ENCODE results near the gene GFRA1.

The GFRA1 gene

GRCh38 chr10:116126954-116127695, 145.9 kb downstream of the GFRA1 start:
- no peak overlapping the region for H3K4me3 ChIP-seq (ENCODE audit: extremely low read depth, insufficient read depth, low read length, poor library complexity, severe bottlenecking)

GRCh38 chr10:116126239-116126638, 146.8 kb downstream of the GFRA1 start:
- no peak overlapping the region for H3K27ac ChIP-seq (ENCODE audit: low read depth, low read length, severe bottlenecking)
- H3K4me3 ChIP-seq (ENCODE audit: extremely low read depth, insufficient read depth, low read length, poor library complexity, severe bottlenecking), result no peak overlapping the region
- H3K4me1 ChIP-seq (ENCODE audit: control insufficient read depth, insufficient read depth, low read length, poor library complexity, severe bottlenecking), result no peaks in the 10 kb centered on the region
- WGBS, 2 experiments (ENCODE audit: insufficient coverage in 2 of 2), result 93 to 96% methylated on average over 3 of the region's 3 CpGs
- H3K36me3 ChIP-seq (ENCODE audit: control insufficient read depth, insufficient read depth, low read length), result no peaks in the 10 kb centered on the region
- no peaks in the 10 kb centered on the region for H3K9me3 ChIP-seq (ENCODE audit: control insufficient read depth, low read length)

More at GRCh38 chr10:116126954-116127695, 145.9 kb downstream of the GFRA1 start:
- Histone ChIP-seq H3K27ac (ENCODE audit: low read depth, low read length, severe bottlenecking) (no peak overlapping the region), H3K36me3 (ENCODE audit: control insufficient read depth, insufficient read depth, low read length) (no peaks in the 10 kb centered on the region), H3K4me1 (ENCODE audit: control insufficient read depth, insufficient read depth, low read length, poor library complexity, severe bottlenecking) (no peaks in the 10 kb centered on the region), H3K9me3 (ENCODE audit: control insufficient read depth, low read length) (no peaks in the 10 kb centered on the region)
- WGBS, 2 experiments (ENCODE audit: insufficient coverage in 2 of 2), result 94 to 96% methylated on average over 4 to 6 of the region's 10 CpGs

DNA sequence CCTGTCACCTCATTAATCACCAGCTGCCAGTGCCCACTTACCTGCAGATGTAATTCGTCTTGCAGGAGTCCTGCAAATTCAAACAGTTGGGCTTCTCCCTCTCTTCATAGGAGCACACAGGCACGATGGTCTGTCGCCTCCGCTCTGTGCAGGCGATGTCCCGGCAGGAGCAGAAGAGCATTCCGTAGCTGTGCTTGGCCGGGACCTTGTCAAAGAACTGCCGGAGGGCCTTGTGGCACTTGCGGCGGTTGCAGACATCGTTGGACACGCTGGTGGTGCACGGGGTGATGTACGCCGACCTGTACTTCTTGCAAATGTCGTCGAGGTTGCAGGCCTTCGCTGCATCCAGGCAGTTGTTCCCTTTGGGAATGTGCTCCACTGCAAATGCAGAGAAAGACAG, 147.8 kb downstream of the GFRA1 start:
- H3K4me1 ChIP-seq (ENCODE audit: control insufficient read depth, insufficient read depth, low read length, poor library complexity, severe bottlenecking), result no peaks in the 10 kb centered on the region
- no peak overlapping the region for H3K4me3 ChIP-seq (ENCODE audit: extremely low read depth, insufficient read depth, low read length, poor library complexity, severe bottlenecking)
- no peaks in the 10 kb centered on the region for H3K36me3 ChIP-seq (ENCODE audit: control insufficient read depth, insufficient read depth, low read length)
- 82 to 86% methylated on average over 16 to 19 of the region's 19 CpGs for WGBS, 2 experiments (ENCODE audit: insufficient coverage in 2 of 2)
- H3K27ac ChIP-seq (ENCODE audit: low read depth, low read length, severe bottlenecking), result no peak overlapping the region
- H3K9me3 ChIP-seq (ENCODE audit: control insufficient read depth, low read length), result no peaks in the 10 kb centered on the region

- Histone ChIP-seq H3K4me3 (ENCODE audit: extremely low read depth, insufficient read depth, low read length, poor library complexity, severe bottlenecking) (no peak overlapping the region), H3K4me1 (ENCODE audit: control insufficient read depth, insufficient read depth, low read length, poor library complexity, severe bottlenecking) (no peaks in the 10 kb centered on the region), H3K27ac (ENCODE audit: low read depth, low read length, severe bottlenecking) (no peak overlapping the region), H3K9me3 (ENCODE audit: control insufficient read depth, low read length) (no peaks in the 10 kb centered on the region), H3K36me3 (ENCODE audit: control insufficient read depth, insufficient read depth, low read length) (no peaks in the 10 kb centered on the region)
- WGBS, 2 experiments (ENCODE audit: insufficient coverage in 2 of 2), result 46 to 54% methylated on average over 3 of the region's 4 CpGs
Observed at GRCh38 chr10:116124777-116125176, 148.2 kb downstream of the GFRA1 start.

- H3K4me3 ChIP-seq (ENCODE audit: extremely low read depth, insufficient read depth, low read length, poor library complexity, severe bottlenecking), result no peak overlapping the region
- H3K27ac ChIP-seq (ENCODE audit: low read depth, low read length, severe bottlenecking), result no peak overlapping the region
- no CpG with 5 or more reads among the region's 1 CpG for WGBS, 2 experiments (ENCODE audit: insufficient coverage in 2 of 2)
- H3K9me3 ChIP-seq (ENCODE audit: control insufficient read depth, low read length), result no peaks in the 10 kb centered on the region
- H3K36me3 ChIP-seq (ENCODE audit: control insufficient read depth, insufficient read depth, low read length), result no peaks in the 10 kb centered on the region
- H3K4me1 ChIP-seq (ENCODE audit: control insufficient read depth, insufficient read depth, low read length, poor library complexity, severe bottlenecking), result no peaks in the 10 kb centered on the region
Observed at GRCh38 chr10:116122664-116123063, 150.3 kb downstream of the GFRA1 start.

- no peak overlapping the region for H3K4me3 ChIP-seq (ENCODE audit: extremely low read depth, insufficient read depth, low read length, poor library complexity, severe bottlenecking)
- no peaks in the 10 kb centered on the region for H3K9me3 ChIP-seq (ENCODE audit: control insufficient read depth, low read length)
- H3K36me3 ChIP-seq (ENCODE audit: control insufficient read depth, insufficient read depth, low read length), result no peaks in the 10 kb centered on the region
- no peak overlapping the region for H3K27ac ChIP-seq (ENCODE audit: low read depth, low read length, severe bottlenecking)
- WGBS, 2 experiments (ENCODE audit: insufficient coverage in 2 of 2), result 88 to 93% methylated on average over 6 of the region's 8 CpGs
- H3K4me1 ChIP-seq (ENCODE audit: control insufficient read depth, insufficient read depth, low read length, poor library complexity, severe bottlenecking), result no peaks in the 10 kb centered on the region
Observed at GRCh38 chr10:116121640-116122525, 151.1 kb downstream of the GFRA1 start.

- 54 to 61% methylated on average over 9 to 12 of the region's 12 CpGs for WGBS, 2 experiments (ENCODE audit: insufficient coverage in 2 of 2)
- H3K4me3 ChIP-seq (ENCODE audit: extremely low read depth, insufficient read depth, low read length, poor library complexity, severe bottlenecking), result no peak overlapping the region
- no peak overlapping the region for H3K27ac ChIP-seq (ENCODE audit: low read depth, low read length, severe bottlenecking)
- no peaks in the 10 kb centered on the region for H3K36me3 ChIP-seq (ENCODE audit: control insufficient read depth, insufficient read depth, low read length)
- no peaks in the 10 kb centered on the region for H3K4me1 ChIP-seq (ENCODE audit: control insufficient read depth, insufficient read depth, low read length, poor library complexity, severe bottlenecking)
- H3K9me3 ChIP-seq (ENCODE audit: control insufficient read depth, low read length), result no peaks in the 10 kb centered on the region
Observed at GRCh38 chr10:116120688-116121455, 152.1 kb downstream of the GFRA1 start.

DNA sequence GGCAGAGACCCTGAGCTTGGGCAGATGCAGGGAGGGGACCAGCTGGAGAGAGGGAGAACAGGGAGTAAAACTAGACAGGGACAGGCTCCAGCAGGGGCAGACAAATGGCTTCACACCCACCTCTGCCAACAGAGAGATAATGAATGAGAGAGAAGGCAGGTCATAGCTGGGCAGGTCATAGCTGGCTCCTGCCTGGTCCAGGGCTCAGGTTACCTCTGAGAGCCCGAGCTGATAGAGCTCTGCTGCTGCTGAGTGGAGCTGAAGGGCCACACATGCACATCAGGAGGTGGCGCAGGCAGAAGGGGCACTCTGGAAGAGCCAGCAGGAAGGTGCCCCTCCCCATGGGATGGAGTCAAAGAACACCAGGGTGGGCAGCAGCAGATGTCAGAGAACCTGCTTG, 154.2 kb downstream of the GFRA1 start:
- Histone ChIP-seq H3K36me3 (ENCODE audit: control insufficient read depth, insufficient read depth, low read length) (no peaks in the 10 kb centered on the region), H3K4me3 (ENCODE audit: extremely low read depth, insufficient read depth, low read length, poor library complexity, severe bottlenecking) (no peak overlapping the region), H3K9me3 (ENCODE audit: control insufficient read depth, low read length) (no peaks in the 10 kb centered on the region), H3K4me1 (ENCODE audit: control insufficient read depth, insufficient read depth, low read length, poor library complexity, severe bottlenecking) (no peaks in the 10 kb centered on the region), H3K27ac (ENCODE audit: low read depth, low read length, severe bottlenecking) (no peak overlapping the region)
- WGBS, 2 experiments (ENCODE audit: insufficient coverage in 2 of 2), result 74 to 80% methylated on average over 2 of the region's 2 CpGs

- H3K4me1 ChIP-seq (ENCODE audit: control insufficient read depth, insufficient read depth, low read length, poor library complexity, severe bottlenecking), result no peaks in the 10 kb centered on the region
- H3K36me3 ChIP-seq (ENCODE audit: control insufficient read depth, insufficient read depth, low read length), result no peaks in the 10 kb centered on the region
- no peaks in the 10 kb centered on the region for H3K9me3 ChIP-seq (ENCODE audit: control insufficient read depth, low read length)
- no peak overlapping the region for H3K4me3 ChIP-seq (ENCODE audit: extremely low read depth, insufficient read depth, low read length, poor library complexity, severe bottlenecking)
- no peak overlapping the region for H3K27ac ChIP-seq (ENCODE audit: low read depth, low read length, severe bottlenecking)
- WGBS, 2 experiments (ENCODE audit: insufficient coverage in 2 of 2), result 84 to 100% methylated on average over 3 to 5 of the region's 5 CpGs
Observed at GRCh38 chr10:116115797-116116196, 157.2 kb downstream of the GFRA1 start.

DNA sequence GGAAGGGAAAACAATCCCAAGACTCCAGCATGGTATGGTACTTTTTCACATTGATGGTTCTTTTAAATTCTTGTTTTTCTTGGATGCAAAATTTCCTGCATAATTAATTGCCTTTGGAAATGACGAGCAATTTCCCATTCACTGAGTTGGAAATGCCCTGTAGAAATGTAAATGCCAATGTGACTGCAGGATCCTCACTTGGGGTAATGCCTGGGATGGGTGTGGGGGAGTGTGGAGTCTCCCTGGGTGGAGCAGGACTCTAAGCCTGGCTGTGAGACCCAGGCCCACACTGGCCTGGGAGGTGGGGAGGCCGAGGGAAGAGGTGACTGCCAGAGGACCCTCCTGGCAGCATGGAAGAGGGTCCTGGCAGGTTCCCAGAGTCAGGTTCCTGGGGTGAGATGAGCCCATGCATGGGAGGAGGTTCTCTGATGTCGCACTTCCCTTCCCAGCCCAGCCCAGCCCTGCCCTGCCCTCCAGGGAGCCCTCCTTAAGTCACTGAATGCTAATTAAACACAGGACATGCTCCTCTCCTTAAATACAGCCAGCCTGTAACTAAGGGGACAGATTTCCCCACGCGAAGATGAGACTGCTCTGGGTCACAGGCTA, 157.9 kb downstream of the GFRA1 start:
- Histone ChIP-seq H3K27ac (ENCODE audit: low read depth, low read length, severe bottlenecking) (no peak overlapping the region), H3K4me3 (ENCODE audit: extremely low read depth, insufficient read depth, low read length, poor library complexity, severe bottlenecking) (no peak overlapping the region), H3K36me3 (ENCODE audit: control insufficient read depth, insufficient read depth, low read length) (no peaks in the 10 kb centered on the region), H3K4me1 (ENCODE audit: control insufficient read depth, insufficient read depth, low read length, poor library complexity, severe bottlenecking) (no peaks in the 10 kb centered on the region), H3K9me3 (ENCODE audit: control insufficient read depth, low read length) (no peaks in the 10 kb centered on the region)
- WGBS, 2 experiments (ENCODE audit: insufficient coverage in 2 of 2), result 47 to 50% methylated on average over 3 to 4 of the region's 5 CpGs

Data from mesodermal cell (in vitro differentiated cells).